GM19438 (cell line): ENCODE results near the gene METTL16.
A peak's percentile ranks its signal among the peaks of the same experiment; 100 is the strongest.

Source experiments
- ATAC-seq: cut with Tn5 transposase; IDR thresholded peaks from one replicate; pipeline ENCODE4 v1.9.1; 2021; ENCODE audit warnings: low read depth; ENCODE audit not compliant: unreplicated experiment

Gene METTL16

DNA sequence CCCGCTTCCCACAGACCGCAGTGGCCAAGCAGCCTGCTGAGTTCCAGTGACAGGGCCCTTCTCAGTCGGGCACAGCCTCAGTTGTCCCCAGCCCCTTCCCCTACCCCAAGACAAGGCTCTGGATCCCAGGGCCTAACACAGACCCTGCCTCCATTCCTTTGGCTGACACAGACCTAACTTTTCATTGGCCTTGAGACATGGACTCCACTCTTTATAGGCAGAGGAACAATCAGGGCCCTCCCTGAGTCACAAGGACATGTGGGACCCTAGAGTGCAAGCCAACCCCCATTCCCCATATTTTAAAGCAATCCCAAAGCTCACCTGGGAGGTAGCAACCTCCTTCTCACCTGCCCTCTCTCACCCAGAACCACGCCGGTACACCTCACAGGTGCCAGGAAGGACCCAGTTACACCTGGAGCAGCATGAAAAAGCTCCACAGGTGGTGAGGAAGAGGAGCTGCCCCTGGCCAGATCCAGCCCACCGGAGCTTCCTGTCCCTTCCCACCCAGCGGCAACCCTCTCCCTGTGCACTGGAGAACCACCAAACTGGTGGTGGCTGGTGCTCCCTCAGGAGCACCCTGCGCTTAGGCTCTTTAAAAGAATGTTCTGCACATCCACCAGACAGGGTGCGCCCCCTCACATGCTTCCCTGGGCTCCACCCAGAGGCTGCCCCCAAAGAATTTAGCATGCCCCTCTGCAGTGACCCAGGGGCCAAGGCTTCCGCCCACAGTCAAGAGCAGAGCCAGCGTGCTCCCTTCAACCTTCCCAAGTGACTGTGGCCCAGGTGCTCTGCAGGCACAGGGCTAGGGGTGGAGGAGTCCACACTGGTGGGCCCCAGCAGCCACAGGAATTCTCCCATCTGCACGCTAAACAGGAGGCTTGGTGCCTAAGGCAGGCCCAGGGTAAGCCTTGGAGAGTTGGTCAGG is 114.2 kb downstream of the METTL16 start:
- no peak for ATAC-seq

DNA sequence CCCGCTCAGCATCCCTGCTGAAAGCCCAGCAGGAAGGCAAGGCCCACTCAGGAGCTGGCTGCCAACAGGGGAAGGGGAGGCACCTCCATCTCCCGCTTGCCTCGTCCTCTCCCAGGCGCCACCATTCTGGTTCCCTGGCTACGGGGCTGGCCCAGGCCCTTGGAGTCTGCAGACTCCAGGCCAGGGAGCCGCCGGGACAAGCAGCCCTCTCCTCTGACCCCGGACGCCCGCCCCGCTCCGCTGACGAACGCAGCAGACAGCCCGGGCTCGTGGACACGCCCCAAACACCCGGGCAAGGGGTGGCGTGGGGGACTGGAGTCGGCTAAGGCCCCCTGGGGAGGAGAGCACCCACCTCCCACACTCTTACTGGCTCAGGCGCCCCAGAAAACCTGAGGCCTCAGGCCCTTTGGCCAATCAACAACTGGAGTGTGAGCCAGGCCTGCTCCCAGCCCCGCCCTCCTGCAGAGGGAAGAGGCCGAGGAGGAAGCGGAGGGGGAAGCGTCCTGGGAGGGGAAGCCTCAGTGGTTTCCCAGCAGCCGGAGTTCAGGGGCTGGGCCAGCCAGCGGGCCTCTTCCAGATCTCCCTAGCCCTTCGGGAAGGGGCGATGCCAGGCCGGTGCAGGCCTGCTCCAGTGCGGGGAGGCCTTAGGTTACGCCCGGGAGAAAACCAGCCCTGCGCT is 115.0 kb downstream of the METTL16 start:
- no peak for ATAC-seq

DNA sequence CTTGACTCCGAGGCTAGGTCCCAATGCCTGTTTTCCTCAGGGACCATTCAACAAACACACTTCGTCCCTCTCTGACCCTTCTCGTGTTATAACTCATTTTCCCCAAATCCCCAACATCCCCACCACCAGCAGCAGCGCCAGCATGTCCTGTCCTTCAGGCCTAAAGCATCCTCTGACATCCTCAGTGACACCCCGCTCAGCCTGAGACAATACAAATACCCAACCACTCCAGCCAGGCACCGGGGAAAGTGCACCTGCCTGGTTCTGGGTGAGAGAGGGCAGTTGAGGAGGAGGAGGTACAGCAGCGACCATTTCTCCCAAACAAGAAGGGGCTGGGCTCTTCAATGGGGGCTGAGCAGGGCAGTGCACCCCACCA is 115.5 kb downstream of the METTL16 start:
- ATAC-seq, result no peak

GRCh38 chr17:2395258-2396181 is 116.2 kb downstream of the METTL16 start:
- no peak for ATAC-seq

DNA sequence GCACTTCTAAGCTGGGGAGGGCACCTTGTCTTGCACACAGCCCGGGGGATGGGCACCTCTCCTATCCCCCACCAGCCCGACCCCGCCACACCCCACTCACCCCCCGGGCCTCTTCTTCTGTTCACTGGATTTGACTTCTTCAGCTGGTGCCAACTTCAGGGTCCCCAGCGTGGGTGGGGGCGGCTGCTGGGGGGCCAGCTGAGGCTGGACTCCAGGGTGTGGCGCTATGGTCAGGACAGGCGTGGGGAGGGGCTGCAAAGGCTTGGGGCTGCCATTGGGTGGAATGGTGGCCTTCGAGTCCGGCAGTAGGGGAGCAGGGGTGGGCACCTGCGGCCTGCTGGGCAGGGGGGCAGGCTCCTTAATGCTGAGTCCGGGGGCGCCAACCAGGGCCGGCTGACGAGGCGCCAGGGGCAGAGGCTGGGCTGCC is 116.9 kb downstream of the METTL16 start:
- ATAC-seq, result no peak

DNA sequence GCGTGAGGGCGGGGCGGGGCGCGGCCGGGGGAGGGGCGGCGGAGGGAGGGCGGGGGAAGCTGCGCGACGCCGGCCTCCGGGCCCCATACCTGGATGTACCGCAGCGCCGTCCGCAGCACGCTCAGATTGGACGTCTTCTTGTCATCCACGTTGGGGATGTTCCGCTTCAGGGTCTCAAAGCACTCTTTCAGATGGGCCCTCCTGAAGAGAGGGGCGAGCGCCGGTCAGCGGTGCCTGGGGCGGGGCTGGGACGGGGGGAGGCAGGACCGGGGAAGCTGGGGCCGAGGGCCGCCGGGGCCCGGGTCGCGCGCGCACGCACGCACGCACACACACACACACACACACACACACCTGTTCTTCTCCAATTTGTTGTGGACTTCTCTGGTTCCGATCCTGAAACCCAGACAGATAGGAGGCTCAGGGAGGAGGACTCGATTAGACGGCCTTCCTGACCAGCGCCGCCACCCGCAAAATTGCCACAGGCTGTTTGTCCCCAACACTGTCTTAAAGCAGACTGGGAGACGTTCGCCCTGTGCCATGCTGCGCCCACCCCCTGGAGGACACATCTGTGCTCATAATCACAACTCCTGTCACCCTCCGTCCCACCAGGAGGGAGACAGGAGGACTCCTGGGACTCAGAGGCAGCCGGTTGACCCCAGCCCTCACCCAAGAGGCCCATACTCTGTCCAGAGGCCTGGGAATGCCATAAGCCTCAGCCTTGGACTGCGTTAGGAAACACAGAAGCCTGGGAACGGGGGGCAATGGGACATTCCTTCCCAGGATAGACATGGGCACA is 117.5 kb downstream of the METTL16 start:
- ATAC-seq, result no peak

DNA sequence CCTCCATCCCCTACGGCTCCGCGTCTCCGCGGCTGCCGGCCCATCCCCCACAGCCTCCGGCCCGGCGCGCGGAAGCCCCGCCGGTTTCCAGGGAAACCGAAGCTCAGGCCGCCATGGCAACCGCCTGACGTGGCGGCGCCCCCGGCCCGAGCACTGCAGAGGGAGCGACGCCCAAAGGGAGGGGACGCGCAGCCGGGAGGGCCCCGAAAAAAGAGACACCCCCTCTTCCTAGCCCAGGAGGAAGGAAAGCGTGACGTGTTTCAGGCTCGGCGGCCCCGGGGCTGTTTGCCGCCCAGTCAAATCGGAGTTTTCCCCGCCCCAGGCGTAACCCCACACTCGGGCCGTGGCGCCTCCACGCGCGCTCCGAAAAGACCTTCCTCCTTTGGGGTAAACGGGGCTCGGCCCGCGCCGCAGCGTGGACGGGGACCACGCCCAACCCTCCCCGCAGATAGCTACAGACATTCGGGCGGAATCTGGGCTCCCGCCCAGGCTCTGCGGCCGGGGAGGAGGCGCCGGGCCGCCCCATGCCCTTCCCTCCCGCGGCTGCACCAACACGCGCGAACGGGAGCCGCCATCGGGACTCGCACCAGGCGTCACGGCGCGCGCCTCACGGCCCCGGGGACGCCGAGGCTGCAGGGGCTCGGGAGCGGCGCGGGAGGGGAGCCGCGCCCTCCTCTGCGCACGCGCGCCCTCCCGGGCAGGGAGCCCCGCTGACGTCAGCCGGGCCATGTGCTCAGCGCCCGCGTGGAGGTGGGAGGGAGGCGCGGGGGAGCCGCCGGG is 118.3 kb downstream of the METTL16 start:
- ATAC-seq, result peak; percentile 31

DNA sequence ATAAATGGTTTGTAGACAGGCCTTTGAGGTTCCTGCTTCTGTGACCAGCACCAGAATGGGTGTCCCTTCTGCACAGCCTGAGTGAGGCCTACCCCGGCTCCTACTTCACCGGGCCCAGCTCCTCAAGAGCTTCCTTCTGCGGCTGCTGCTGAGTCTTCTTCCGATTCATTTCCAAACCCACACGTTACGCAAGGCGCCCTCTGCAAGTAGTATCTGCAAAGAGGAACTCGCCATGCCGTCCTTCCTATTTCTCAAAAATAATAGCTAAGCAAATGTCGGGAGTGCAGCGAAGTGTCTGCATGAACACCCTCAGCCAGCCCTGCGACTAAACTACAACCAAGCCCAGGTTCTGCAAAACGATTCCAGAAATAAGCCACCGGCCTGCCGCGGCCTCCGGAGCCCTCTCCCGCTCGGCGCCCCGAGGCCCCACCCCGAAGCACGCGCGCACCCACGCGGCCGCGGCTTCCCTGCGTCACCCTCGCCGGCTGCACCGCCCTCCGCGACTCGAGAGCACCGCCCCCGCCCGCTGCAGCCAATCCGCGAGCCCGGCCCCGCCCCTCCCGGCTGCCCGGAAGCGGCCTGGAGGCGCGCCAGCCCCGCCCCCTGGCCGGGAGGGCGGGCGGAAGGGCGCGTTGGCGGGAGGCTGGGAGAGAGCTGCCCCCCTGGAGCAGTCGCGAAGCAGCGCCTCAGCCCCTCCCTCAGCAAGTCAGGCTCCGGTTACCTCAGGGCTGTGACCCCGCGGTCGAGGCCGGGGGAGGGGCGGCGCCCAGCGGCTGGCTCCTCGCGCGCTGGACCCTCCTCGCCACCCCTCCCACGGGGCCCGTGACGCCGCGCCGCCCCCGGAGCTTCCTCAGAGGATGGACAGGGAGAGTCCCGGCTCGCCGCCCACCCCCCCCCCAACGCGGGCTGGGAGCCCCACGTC is 119.2 kb downstream of the METTL16 start:
- ATAC-seq, result peak; percentile 44

- ATAC-seq, result no peak
These were observed 120.0 kb downstream of the METTL16 start for GRCh38 chr17:2391597-2392251.

- ATAC-seq, result no peak
These were observed 121.4 kb downstream of the METTL16 start for GRCh38 chr17:2390199-2390836.

DNA sequence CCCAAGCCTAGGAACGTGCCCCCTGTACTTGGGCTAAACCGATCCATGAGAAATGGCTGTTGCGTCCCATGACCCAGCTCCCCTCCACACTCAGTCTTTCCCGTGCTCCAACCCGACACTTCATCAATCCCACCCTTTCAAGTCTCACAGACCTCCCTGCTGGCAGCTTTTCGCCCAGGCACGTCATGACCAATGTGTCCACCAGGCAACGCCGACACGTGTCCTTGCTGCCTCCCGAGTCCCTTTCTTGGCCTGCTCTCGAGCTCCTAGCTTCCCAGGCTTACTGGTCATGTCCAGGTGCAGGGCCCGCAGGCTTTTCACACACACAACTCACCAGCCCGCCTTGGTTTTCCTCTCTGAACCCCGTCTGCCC is 123.0 kb downstream of the METTL16 start:
- no peak for ATAC-seq

DNA sequence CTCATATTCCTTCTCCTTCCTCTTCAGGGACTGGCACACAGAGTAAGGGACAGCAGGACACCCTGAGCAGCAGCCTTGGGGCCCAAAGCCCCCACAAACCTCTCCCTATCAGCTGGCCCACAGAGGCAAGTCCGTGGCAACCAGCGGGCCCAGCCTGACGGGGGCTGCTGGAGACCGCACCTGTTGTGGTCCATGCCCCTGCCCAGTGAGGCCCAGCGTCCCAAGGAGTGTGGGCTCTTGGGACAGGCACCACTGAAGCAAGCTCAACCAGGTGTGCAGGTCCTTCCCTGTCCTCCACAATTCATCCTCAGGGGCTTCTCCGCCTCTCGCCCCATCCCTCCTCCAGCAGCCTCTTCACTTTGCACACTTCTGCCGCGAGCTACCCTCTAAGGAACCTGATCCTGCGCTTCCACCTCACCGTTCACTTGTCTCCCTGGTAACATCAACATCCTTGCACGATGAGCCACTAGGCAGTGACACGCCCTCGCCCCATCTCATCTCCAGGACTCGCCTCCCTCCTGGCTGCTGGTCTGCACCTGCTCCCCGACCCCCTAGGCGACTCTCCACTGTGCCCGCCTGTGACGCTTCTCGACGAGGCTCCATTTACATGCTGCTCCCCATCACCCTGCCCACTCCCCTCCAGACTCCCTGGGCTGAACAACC is 123.5 kb downstream of the METTL16 start:
- ATAC-seq, result no peak

GRCh38 chr17:2387086-2388019 is 124.3 kb downstream of the METTL16 start:
- no peak for ATAC-seq

DNA sequence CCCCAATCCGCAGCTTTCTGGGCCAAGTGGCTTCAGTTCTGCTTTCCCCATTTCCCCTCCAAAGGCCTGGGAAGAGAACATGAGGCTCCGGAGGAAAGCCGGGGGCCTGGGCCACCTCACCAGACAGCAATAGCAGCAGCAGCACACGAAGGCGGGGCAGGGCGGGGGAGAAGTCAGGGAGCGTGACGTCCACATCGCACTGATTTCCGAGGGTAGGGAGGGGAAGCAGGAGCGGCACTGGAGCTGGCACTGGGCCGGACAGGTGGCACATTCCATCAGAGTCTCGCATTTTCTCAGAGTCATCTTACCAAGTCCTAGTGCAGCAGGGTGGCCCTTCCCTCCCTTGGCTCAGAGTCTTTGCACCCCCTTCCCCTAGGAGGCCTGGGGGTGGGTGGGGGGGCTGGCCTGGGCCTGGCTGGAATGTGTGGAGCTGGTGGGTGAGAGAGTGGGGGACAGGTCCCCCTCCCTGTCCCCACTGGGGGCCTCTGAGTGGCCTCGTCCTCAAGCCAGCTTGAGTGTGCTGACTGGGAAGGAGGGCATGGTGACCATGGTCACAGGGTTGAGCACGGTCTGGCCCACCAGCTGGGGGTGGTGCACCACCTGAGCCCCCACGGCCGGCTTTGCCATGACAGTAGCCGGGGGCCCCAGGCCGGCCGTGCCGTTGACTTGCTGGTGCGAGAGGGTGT is 125.1 kb downstream of the METTL16 start:
- ATAC-seq, result no peak
